ENCODE measurements around the gene DNAAF8.

Gene DNAAF8

DNA sequence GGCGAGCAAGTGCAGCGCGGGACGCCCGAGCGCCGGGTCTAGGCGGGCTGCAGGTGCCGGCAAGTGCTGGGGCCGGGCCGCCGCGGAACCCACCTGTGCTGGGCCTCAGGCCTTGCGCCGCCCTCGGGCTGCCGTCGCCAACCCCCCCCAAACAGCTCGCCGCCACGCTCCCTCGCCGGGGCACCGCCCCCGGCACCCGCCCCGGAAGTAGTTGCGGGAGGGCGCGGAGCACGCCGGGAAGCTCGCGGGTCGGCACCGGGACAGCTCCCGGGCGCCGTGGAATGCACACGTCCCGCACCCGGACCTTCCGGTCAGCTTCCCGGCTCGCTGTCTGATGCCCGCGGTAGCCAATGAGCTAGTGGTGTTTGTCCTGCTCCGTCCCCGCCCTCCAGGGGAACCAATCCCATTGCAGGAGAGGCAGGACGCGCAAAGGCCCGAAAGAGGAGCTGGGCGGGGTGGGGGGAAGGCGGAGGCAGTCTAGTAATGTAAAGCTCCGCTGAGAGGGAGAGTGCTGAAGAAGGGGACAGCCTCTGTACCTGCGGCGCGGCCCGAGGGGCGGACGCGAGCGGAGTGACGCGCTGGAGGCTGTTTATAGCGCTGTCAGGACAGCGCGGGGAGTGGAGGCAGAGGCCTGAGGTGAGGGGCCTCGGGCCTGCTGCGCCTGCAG is at the start of gene DNAAF8, which contains the start of gene ANKS3:
Gene DNAAF8, plus strand, starts transcription at position 475 of the 667 bp plus-strand sequence. CDS start 1,978 bp downstream, outside the sequence.
Gene ANKS3, minus strand, starts transcription at position 209 of the 667 bp plus-strand sequence. CDS start 4,122 bp downstream, outside the sequence.
- Histone ChIP-seq H3K4me1 (ENCODE audit: control insufficient read depth, insufficient read depth, low read length) (no peaks in the 10 kb centered on the region), H3K36me3 (ENCODE audit: control insufficient read depth, insufficient read depth, low read length) (peaks cover 12% of the 10 kb centered on the region), H3K27me3 (ENCODE audit: control insufficient read depth, insufficient read depth, low read length) (peaks cover 2% of the 10 kb centered on the region), H3K9me3 (ENCODE audit: control insufficient read depth, insufficient read depth, low read length) (no peaks in the 10 kb centered on the region), H3K4me3 (ENCODE audit: low read depth, low read length) (peak within 1 kb of the TSS; percentile 83), H3K9ac (ENCODE audit: low read depth, low read length) (peak within 1 kb of the TSS; percentile 76)

DNA sequence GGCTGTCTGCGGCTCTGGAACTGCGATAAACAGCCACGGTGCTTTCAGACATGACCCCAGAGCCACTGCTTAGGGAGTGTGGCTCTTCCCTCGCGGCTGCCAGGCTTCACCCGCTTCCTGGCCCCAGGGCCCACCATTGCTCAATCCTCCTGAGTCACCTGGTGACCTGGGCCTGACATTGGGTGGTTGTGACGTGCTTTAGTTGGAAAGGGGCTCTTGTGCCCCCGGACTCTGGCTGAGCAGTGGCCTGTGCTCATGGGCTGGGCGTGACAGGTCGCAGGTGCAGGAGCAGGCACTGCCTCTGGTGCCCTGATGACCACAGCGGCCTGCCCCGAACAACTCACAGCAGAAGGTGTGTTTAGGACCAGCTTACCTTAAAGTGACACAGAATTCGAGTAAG is 49.6 kb upstream of the DNAAF8 start:
- H3K4me1 ChIP-seq (ENCODE audit: control insufficient read depth, insufficient read depth, low read length) = no peaks in the 10 kb centered on the region
- no peak overlapping the region for H3K9ac ChIP-seq (ENCODE audit: low read depth, low read length)
- H3K9me3 ChIP-seq (ENCODE audit: control insufficient read depth, insufficient read depth, low read length) = no peaks in the 10 kb centered on the region
- no peaks in the 10 kb centered on the region for H3K27me3 ChIP-seq (ENCODE audit: control insufficient read depth, insufficient read depth, low read length)
- peaks cover 57% of the 10 kb centered on the region for H3K36me3 ChIP-seq (ENCODE audit: control insufficient read depth, insufficient read depth, low read length)
- H3K4me3 ChIP-seq (ENCODE audit: low read depth, low read length) = no peak overlapping the region

DNA sequence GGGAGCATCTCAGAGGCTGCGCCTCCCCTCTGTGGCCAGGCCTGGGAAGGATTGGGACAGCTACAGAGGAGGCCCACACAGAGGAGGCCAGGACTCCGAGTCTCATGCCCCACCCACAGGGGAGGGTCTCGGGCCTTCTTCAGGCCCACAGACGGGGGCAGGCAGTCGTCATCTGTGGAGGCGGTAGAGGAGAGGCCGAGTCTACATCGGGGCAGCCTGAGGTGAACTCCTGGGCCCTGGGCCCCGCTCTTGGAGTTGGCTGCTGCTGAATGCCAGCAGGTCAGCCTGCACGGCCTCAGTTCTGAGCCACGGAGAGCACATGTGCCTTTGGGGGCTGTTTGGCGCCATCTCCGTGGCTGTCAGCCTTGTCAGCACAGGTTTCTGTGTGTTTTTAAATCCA is 49.0 kb upstream of the DNAAF8 start:
- no peaks in the 10 kb centered on the region for H3K27me3 ChIP-seq (ENCODE audit: control insufficient read depth, insufficient read depth, low read length)
- no peaks in the 10 kb centered on the region for H3K4me1 ChIP-seq (ENCODE audit: control insufficient read depth, insufficient read depth, low read length)
- no peak overlapping the region for H3K4me3 ChIP-seq (ENCODE audit: low read depth, low read length)
- peaks cover 60% of the 10 kb centered on the region for H3K36me3 ChIP-seq (ENCODE audit: control insufficient read depth, insufficient read depth, low read length)
- no peak overlapping the region for H3K9ac ChIP-seq (ENCODE audit: low read depth, low read length)
- no peaks in the 10 kb centered on the region for H3K9me3 ChIP-seq (ENCODE audit: control insufficient read depth, insufficient read depth, low read length)

DNA sequence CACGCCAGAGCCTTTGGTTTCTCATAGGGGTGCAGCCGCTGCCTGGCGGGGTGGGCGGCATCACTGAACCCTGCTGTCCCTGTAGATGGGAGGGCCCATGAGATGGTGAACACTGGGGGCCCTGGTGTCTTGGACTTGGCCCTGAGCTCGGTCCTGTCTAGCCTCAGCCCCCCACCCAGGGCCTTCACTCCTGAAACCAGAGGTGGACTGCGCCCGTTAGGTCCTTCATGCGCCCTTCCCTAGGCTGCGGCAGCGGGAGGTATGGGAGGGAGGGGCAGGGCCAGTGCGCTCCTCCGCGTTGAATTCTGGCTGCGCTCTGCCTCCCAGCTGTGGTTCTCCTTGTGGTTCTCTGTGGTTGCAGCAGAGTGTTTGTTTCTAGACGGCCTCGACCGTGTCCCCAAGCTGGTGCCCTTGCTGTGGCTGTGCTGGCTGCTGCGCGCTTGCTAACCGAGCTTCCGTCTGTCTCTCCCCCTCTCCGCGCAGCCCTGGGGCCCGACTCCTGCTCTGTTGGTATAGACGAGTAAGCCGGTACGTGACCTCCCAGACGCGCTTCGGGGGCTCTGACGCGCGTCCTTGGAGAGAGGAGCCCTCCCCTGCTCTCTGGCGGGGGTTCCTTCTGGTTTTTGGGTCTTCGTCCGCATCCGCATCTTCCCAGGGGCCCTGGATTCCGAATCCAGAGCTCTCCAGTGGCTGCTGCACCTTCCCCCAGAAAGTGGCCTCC is 48.4 kb upstream of the DNAAF8 start:
- H3K9me3 ChIP-seq (ENCODE audit: control insufficient read depth, insufficient read depth, low read length) = no peaks in the 10 kb centered on the region
- no peaks in the 10 kb centered on the region for H3K27me3 ChIP-seq (ENCODE audit: control insufficient read depth, insufficient read depth, low read length)
- no peaks in the 10 kb centered on the region for H3K4me1 ChIP-seq (ENCODE audit: control insufficient read depth, insufficient read depth, low read length)
- H3K9ac ChIP-seq (ENCODE audit: low read depth, low read length) = no peak overlapping the region
- no peak overlapping the region for H3K4me3 ChIP-seq (ENCODE audit: low read depth, low read length)
- peaks cover 60% of the 10 kb centered on the region for H3K36me3 ChIP-seq (ENCODE audit: control insufficient read depth, insufficient read depth, low read length)

DNA sequence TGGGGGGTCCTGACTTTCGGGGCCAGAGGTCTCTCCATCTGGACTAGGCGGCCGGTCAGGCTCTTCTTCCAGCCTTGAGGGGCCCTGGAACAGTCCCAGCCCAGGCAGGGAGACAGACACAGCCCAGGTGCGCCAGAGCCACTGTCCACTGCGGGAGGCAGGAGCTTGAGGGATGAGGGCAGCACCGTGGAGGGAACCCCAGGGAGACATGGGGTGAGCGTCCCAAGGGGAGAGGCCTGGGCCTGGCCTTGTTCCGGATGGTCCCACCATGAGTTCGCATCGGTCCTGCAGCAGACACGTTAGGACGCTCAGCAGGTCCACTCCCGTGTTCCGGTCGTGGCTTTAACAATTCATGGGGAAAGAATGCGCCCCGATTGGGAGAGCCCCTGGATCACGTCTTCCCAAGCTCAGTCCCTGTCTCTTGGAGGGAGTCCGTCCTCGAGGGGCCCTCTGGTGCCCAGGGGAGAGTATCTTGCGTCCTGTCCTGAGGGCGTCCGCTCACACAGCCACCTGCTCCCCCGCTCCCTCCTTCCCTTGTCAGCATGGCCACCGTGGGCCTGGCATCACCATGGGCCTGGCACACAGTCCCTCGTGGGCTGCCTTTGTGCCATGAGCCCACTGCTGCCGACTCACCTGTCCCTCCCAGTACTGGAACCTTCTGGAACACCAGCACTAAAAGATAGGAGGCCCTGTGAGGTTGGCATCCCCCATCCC is 47.7 kb upstream of the DNAAF8 start:
- H3K9me3 ChIP-seq (ENCODE audit: control insufficient read depth, insufficient read depth, low read length) = no peaks in the 10 kb centered on the region
- peaks cover 56% of the 10 kb centered on the region for H3K36me3 ChIP-seq (ENCODE audit: control insufficient read depth, insufficient read depth, low read length)
- H3K4me3 ChIP-seq (ENCODE audit: low read depth, low read length) = no peak overlapping the region
- H3K27me3 ChIP-seq (ENCODE audit: control insufficient read depth, insufficient read depth, low read length) = no peaks in the 10 kb centered on the region
- H3K4me1 ChIP-seq (ENCODE audit: control insufficient read depth, insufficient read depth, low read length) = no peaks in the 10 kb centered on the region
- H3K9ac ChIP-seq (ENCODE audit: low read depth, low read length) = no peak overlapping the region

DNA sequence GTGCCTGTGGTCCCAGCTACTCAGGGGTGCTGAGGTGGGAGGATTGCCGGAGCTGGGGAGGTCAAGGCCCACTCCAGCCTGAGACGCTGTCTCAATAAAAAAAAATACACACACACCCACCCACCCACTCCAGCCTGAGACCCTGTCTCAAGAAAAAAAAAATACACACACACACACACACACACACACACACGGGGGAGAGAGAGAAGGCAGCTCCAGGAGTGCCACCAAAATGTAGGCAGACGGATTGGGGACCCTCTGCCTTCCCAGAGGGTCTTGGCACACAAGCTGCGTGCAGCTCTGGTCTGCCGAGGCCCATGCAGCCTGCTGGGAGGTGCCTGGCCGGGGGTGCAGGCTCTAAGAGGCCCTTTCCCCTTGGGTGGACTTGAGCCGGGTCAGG is 46.9 kb upstream of the DNAAF8 start:
- Histone ChIP-seq H3K36me3 (ENCODE audit: control insufficient read depth, insufficient read depth, low read length) (peaks cover 51% of the 10 kb centered on the region), H3K9ac (ENCODE audit: low read depth, low read length) (no peak overlapping the region), H3K4me1 (ENCODE audit: control insufficient read depth, insufficient read depth, low read length) (no peaks in the 10 kb centered on the region), H3K9me3 (ENCODE audit: control insufficient read depth, insufficient read depth, low read length) (no peaks in the 10 kb centered on the region), H3K27me3 (ENCODE audit: control insufficient read depth, insufficient read depth, low read length) (no peaks in the 10 kb centered on the region), H3K4me3 (ENCODE audit: low read depth, low read length) (no peak overlapping the region)

DNA sequence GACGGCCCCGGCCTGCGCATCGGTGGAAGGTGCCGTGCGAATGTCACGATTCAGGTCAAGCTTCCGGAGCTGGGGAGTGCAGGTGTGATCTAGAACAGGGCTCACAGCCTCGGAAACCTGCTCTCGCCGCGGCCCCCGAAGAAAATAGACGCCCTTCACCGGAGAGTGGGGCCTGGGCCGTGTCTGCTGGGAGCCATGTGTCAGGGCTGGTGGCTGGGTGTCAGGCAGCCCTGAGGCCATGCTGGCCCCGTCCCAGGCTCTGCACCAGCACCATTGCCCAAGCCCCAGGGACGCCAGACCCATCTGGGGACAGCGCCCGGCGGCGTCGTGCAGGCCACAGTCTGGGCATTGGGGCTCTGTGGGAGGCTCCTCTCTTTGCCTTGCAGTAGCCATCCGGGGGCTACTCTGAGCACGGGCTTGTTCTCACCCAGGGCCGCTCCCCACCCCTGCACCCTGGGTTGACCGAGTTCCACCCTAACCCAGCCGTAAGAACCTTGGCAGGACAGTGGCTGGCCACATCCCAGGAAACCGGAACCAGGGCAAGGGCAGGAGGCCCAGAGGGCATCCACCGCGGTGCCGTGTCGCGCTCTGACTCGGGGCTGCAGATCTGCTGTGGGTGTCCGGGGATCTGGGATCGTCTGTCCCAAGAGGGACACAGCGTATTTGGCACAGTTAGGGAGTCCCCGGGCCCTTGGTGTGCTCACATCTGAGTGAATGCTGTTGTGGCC is 46.2 kb upstream of the DNAAF8 start:
- Histone ChIP-seq H3K4me1 (ENCODE audit: control insufficient read depth, insufficient read depth, low read length) (peaks cover 4% of the 10 kb centered on the region), H3K4me3 (ENCODE audit: low read depth, low read length) (no peak overlapping the region), H3K27me3 (ENCODE audit: control insufficient read depth, insufficient read depth, low read length) (no peaks in the 10 kb centered on the region), H3K36me3 (ENCODE audit: control insufficient read depth, insufficient read depth, low read length) (peaks cover 46% of the 10 kb centered on the region), H3K9me3 (ENCODE audit: control insufficient read depth, insufficient read depth, low read length) (no peaks in the 10 kb centered on the region), H3K9ac (ENCODE audit: low read depth, low read length) (no peak overlapping the region)

DNA sequence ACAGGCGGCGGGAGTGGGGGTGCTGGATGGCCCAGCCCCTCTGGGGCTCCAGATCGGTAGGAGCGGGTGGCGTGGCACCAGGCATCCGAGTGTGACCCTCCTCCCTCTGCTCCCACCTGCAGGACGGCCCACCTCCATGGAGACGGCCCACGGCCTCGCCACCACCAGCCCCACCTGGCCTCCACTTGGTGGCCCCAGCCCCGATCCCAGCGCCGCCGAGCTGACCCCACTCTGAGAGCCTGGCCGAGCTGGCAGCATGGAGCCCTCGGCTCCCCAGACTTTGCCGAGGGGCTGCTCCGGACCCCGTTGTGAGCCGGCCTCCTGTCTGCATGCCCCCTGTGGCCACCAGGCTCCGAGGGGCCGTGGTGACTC is 45.7 kb upstream of the DNAAF8 start:
- H3K27me3 ChIP-seq (ENCODE audit: control insufficient read depth, insufficient read depth, low read length) = no peaks in the 10 kb centered on the region
- no peaks in the 10 kb centered on the region for H3K9me3 ChIP-seq (ENCODE audit: control insufficient read depth, insufficient read depth, low read length)
- H3K9ac ChIP-seq (ENCODE audit: low read depth, low read length) = no peak overlapping the region
- no peak overlapping the region for H3K4me3 ChIP-seq (ENCODE audit: low read depth, low read length)
- H3K36me3 ChIP-seq (ENCODE audit: control insufficient read depth, insufficient read depth, low read length) = peaks cover 43% of the 10 kb centered on the region
- H3K4me1 ChIP-seq (ENCODE audit: control insufficient read depth, insufficient read depth, low read length) = peaks cover 4% of the 10 kb centered on the region

DNA sequence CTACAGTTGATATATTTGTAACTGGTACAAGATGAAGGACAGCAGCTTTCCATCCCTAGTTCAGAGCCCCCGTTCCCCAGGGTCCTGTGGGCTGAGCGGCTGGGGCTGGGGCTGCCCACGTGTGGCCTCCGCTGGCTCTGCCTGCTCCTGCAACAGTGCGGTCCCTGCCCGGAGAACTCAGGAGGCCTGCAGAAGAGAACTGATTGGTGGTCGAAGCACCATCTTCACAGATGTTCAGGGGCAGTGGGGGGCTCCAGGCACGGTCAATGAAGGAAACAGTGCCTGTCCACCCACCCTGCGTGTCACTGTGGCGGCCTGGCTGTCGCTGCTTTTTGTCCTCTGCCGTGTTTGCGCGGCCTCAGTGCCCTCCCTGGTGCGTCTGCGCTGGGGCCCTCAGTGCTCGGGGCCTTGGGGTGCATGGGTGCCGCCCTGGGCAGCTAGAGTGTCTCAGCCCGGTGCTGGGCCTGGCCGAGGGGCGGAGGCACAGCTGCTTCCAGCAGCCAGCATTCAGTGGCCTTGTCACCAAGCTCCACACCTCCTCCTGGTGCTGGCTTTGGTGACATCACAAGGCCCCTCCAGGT is 45.2 kb upstream of the DNAAF8 start:
- no peak overlapping the region for H3K4me3 ChIP-seq (ENCODE audit: low read depth, low read length)
- no peaks in the 10 kb centered on the region for H3K9me3 ChIP-seq (ENCODE audit: control insufficient read depth, insufficient read depth, low read length)
- no peak overlapping the region for H3K9ac ChIP-seq (ENCODE audit: low read depth, low read length)
- peaks cover 40% of the 10 kb centered on the region for H3K36me3 ChIP-seq (ENCODE audit: control insufficient read depth, insufficient read depth, low read length)
- H3K4me1 ChIP-seq (ENCODE audit: control insufficient read depth, insufficient read depth, low read length) = peaks cover 4% of the 10 kb centered on the region
- no peaks in the 10 kb centered on the region for H3K27me3 ChIP-seq (ENCODE audit: control insufficient read depth, insufficient read depth, low read length)

DNA sequence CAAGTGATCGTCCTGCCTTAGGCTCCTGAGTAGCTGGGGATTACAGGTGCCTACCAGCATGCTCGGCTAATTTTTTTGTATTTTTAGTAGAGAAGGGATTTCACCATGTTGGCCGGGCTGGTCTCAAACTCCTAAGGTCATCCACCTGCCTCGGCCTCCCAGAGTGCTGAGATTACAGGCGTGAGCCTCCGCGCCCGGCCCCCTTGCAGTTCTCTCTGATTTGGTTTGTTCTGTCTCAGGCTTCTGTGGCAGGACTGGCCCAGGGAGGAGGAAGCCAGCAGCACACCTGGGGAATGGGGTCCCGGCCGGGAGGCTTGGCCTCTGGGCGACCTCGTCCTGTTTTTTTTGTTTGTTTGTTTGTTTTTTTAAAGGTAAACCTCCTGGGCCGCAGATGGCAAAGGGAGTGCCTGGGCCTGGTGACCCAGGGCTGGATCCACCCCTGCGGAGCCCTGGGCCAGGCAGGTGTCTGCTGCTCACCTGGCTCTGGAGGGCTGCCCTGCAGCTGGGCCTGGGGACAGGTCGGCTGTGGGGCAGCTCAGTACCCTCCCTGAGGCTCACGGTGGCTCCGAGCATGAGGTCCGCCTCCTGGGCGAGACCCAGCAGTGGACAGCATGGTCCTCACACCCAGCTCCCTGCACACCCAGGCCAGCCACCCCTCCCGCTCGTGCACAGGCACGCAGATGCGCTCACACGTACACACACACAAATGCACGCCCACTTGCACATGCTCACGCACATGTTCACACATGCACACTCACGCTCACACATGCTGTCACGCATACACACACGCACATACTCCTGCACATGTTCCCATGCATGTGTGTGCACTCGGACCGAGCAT is 44.3 kb upstream of the DNAAF8 start:
- no peak overlapping the region for H3K4me3 ChIP-seq (ENCODE audit: low read depth, low read length)
- H3K4me1 ChIP-seq (ENCODE audit: control insufficient read depth, insufficient read depth, low read length) = peaks cover 4% of the 10 kb centered on the region
- H3K27me3 ChIP-seq (ENCODE audit: control insufficient read depth, insufficient read depth, low read length) = no peaks in the 10 kb centered on the region
- H3K36me3 ChIP-seq (ENCODE audit: control insufficient read depth, insufficient read depth, low read length) = peaks cover 37% of the 10 kb centered on the region
- no peaks in the 10 kb centered on the region for H3K9me3 ChIP-seq (ENCODE audit: control insufficient read depth, insufficient read depth, low read length)
- no peak overlapping the region for H3K9ac ChIP-seq (ENCODE audit: low read depth, low read length)

All from iPS-15b (cell line).